ENCODE data around the gene CEP68. TPM values are rescaled to one million over a fixed set of nuclear protein-coding genes. Genes with fewer than 3 reads are reported as not detected.
"Not testable (repeated sequence)": the region's sequence is repeated elsewhere in the genome, so short reads cannot be mapped to it uniquely, and the experiment has no call there.

The CEP68 gene
- polyA plus RNA-seq, 2 of the 4 experiments (the other 2 are of a cell fraction): 6.8 to 9.2 TPM

GRCh38 chr2:65120990-65121693 is 64.9 kb downstream of the CEP68 start:
- Histone ChIP-seq H3K4me2 (no peak overlapping the region), H3K27ac (no peak overlapping the region), H3K9me3 (no peaks in the 10 kb centered on the region), H3K4me1 (peaks cover 18% of the 10 kb centered on the region), H3K4me3 (no peak overlapping the region)
- WGBS (ENCODE audit: missing lambda C conversion rate): 86% methylated on average over 5 of the region's 5 CpGs
- POLR2A ChIA-PET: interaction anchor here (0.6 kb wide), 1 partner anchor 9 kb away, joined by 4 read pairs; the partner anchor contains the start of gene RAB1A
- CTCF ChIA-PET: interaction anchor here (1.0 kb wide), 1 partner anchor 9 kb away, joined by 5 read pairs; the partner anchor contains the start of gene RAB1A
- FAIRE-seq (no peak), ATAC-seq (0 out of 6 replicates have a peak, but pooled peaks have one; percentile 10 to 34), DNase-seq (ENCODE audit: low read depth in 1 of 2, low spot score in 1 of 2) (no peak)
- no peak for TF ChIP-seq POLR2A (IDR thresholded peaks at IDR 0.05; ENCODE audit: low read length)
- TF ChIP-seq, protein P1, sequence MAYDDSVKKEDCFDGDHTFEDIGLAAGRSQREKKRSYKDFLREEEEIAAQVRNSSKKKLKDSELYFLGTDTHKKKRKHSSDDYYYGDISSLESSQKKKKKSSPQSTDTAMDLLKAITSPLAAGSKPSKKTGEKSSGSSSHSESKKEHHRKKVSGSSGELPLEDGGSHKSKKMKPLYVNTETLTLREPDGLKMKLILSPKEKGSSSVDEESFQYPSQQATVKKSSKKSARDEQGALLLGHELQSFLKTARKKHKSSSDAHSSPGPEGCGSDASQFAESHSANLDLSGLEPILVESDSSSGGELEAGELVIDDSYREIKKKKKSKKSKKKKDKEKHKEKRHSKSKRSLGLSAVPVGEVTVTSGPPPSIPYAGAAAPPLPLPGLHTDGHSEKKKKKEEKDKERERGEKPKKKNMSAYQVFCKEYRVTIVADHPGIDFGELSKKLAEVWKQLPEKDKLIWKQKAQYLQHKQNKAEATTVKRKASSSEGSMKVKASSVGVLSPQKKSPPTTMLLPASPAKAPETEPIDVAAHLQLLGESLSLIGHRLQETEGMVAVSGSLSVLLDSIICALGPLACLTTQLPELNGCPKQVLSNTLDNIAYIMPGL (CRISPR knock-in tag; IDR thresholded peaks at IDR 0.05; ENCODE audit: borderline replicate concordance): no peak

DNA sequence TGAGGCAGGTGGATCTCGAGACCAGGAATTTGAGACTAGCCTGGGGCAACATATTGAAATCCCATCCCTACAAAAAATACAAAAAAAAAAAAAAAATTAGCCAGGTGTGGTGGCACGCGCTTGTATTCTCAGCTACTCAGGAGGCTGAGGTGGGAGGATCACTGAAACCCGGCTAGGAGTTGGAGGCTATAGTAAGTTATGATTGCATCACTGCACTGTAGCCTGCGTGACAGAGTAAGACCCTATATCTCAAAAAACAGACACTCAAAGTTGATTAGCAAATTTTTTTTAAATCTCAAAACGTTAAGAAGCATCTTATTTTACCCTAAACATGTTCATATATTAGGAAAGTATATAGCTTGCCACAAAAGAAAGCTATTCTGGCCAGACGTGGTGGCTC is 66.1 kb downstream of the CEP68 start:
- no peak for FAIRE-seq
- Histone ChIP-seq H3K9me3 (no peaks in the 10 kb centered on the region), H3K4me3 (no peak overlapping the region), H3K4me1 (peaks cover 27% of the 10 kb centered on the region), H3K27ac (no peak overlapping the region), H3K4me2 (no peak overlapping the region)
- POLR2A ChIA-PET: no interaction called here
- ATAC-seq: no peak
- TF ChIP-seq, protein P2, sequence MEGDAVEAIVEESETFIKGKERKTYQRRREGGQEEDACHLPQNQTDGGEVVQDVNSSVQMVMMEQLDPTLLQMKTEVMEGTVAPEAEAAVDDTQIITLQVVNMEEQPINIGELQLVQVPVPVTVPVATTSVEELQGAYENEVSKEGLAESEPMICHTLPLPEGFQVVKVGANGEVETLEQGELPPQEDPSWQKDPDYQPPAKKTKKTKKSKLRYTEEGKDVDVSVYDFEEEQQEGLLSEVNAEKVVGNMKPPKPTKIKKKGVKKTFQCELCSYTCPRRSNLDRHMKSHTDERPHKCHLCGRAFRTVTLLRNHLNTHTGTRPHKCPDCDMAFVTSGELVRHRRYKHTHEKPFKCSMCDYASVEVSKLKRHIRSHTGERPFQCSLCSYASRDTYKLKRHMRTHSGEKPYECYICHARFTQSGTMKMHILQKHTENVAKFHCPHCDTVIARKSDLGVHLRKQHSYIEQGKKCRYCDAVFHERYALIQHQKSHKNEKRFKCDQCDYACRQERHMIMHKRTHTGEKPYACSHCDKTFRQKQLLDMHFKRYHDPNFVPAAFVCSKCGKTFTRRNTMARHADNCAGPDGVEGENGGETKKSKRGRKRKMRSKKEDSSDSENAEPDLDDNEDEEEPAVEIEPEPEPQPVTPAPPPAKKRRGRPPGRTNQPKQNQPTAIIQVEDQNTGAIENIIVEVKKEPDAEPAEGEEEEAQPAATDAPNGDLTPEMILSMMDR (IDR thresholded peaks at IDR 0.05): no peak
- no peak for TF ChIP-seq RAD21 (conservative IDR thresholded peaks at IDR 0.05 in 1 of 2, IDR thresholded peaks at IDR 0.05 in 1 of 2)
- TF ChIP-seq TFCP2L1 (CRISPR knock-in tag; IDR thresholded peaks at IDR 0.05): no peak
- no peak for TF ChIP-seq EHF (CRISPR knock-in tag; IDR thresholded peaks at IDR 0.05)
- TF ChIP-seq, protein P3, sequence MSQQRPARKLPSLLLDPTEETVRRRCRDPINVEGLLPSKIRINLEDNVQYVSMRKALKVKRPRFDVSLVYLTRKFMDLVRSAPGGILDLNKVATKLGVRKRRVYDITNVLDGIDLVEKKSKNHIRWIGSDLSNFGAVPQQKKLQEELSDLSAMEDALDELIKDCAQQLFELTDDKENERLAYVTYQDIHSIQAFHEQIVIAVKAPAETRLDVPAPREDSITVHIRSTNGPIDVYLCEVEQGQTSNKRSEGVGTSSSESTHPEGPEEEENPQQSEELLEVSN (IDR thresholded peaks at IDR 0.05; ENCODE audit: borderline replicate concordance, low read depth): no peak
- no peak for TF ChIP-seq ZNF302 (CRISPR knock-in tag; IDR thresholded peaks at IDR 0.05)
- no peak for TF ChIP-seq CEBPB (IDR thresholded peaks at IDR 0.05)
- TF ChIP-seq, protein P4, sequence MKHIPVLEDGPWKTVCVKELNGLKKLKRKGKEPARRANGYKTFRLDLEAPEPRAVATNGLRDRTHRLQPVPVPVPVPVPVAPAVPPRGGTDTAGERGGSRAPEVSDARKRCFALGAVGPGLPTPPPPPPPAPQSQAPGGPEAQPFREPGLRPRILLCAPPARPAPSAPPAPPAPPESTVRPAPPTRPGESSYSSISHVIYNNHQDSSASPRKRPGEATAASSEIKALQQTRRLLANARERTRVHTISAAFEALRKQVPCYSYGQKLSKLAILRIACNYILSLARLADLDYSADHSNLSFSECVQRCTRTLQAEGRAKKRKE (CRISPR knock-in tag; IDR thresholded peaks at IDR 0.05; ENCODE audit: low read depth): no peak
- TF ChIP-seq JUN (IDR thresholded peaks at IDR 0.05): no peak
- no peak for TF ChIP-seq HOXB5 (CRISPR knock-in tag; IDR thresholded peaks at IDR 0.05)
- TF ChIP-seq PHF8 (IDR thresholded peaks at IDR 0.05; ENCODE audit: borderline replicate concordance, low read depth): no peak
- TF ChIP-seq ZC3H11A (IDR thresholded peaks at IDR 0.05): no peak
- no peak for TF ChIP-seq ZFP36 (IDR thresholded peaks at IDR 0.05; ENCODE audit: borderline replicate concordance, partially characterized antibody)
- TF ChIP-seq KDM1A (IDR thresholded peaks at IDR 0.05; ENCODE audit: low read depth): no peak
- TF ChIP-seq, protein P5, sequence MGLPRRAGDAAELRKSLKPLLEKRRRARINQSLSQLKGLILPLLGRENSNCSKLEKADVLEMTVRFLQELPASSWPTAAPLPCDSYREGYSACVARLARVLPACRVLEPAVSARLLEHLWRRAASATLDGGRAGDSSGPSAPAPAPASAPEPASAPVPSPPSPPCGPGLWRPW (IDR thresholded peaks at IDR 0.05): no peak
- no peak for TF ChIP-seq FOXS1 (CRISPR knock-in tag; IDR thresholded peaks at IDR 0.05)
- TF ChIP-seq REST (IDR thresholded peaks at IDR 0.05): no peak
- no peak for TF ChIP-seq EP300 (IDR thresholded peaks at IDR 0.05)
- DNase-seq (ENCODE audit: low read depth in 1 of 2, low spot score in 1 of 2): no peak
- CTCF ChIA-PET: interaction anchor here (0.7 to 1.4 kb wide), 4 partner anchors 8 to 614 kb away, joined by 3 to 5 read pairs (median 4); partner anchors contain the start of gene RAB1A
- 85% methylated on average over 7 of the region's 7 CpGs for WGBS (ENCODE audit: missing lambda C conversion rate)

DNA sequence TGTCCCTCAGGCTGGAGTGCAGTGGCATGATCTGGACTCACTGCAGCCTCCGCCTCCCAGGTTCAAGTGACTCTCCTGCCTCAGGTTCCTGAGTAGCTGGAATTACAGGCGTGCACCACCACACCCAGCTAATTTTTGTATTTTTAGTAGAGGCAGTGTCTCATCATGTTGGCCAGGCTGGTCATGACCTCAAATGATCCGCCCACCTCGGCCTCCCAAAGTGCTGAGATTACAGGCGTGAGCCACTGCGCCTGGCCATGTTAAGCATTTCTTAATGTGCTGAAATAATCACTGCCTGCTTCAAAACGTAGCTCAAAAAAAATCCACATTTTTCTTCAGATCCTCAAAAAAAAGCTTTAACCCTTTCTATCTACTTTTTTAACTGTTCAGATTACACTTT is 69.2 kb downstream of the CEP68 start:
- ATAC-seq; H3K4me3 ChIP-seq; H3K27ac ChIP-seq; FAIRE-seq; DNase-seq (ENCODE audit: low read depth in 1 of 2, low spot score in 1 of 2); H3K9me3 ChIP-seq; POLR2A ChIA-PET: not testable (repeated sequence)
- H3K4me2 ChIP-seq: peak overlapping the region; percentile 88
- 86% methylated on average over 7 of the region's 7 CpGs for WGBS (ENCODE audit: missing lambda C conversion rate)
- H3K4me1 ChIP-seq: peaks cover 40% of the 10 kb centered on the region
- CTCF ChIA-PET: interaction anchor here (0.8 to 2.3 kb wide), 3 partner anchors 8 to 62 kb away, joined by 3 to 10 read pairs (median 4); no protein-coding TSS in a partner anchor

Measured in A549 (cell line).